A172 (cell line): ENCODE data around the gene LRRK1. TPM values are rescaled to one million over a fixed set of nuclear protein-coding genes. Genes with fewer than 3 reads are reported as not detected.
A peak's percentile ranks its signal among the peaks of the same experiment; 100 is the strongest.

ENCODE experiments used
- DNase-seq: peaks from one replicate; pipeline ENCODE4 v3.0.0-alpha.2; 2015; ENCODE audit warnings: low spot score
- total RNA-seq: library from RNA; depleted of rRNA; stranded (reverse); fragments of >200 nt; shearing (Covaris generic); gene quantifications from 2 replicates; pipeline ENCODE4 v1.2.3, GENCODE V29; 2014

LRRK1 gene
- total RNA-seq, 1 experiment from 2014 or later = 5.3 TPM

DNA sequence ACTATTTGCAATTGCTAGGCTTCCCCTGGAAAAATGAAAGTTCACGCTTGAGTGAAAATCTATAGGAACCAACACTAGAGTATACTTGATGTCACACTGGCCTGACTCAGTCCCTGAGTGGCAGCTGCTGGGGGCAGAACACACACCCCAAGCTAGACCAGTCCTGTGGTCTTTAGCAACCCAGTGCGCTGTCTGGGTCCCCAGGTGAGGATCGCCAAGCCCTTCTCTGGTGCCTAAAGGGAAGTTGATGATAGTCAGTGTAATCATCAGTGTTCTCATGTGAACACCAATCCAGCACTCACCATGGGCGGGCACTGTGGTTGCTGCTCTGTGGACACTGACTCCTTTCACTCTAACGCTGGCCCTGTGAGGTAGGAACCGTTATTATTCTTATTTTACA is 28.3 kb upstream of the LRRK1 start:
- DNase-seq = no peak

DNA sequence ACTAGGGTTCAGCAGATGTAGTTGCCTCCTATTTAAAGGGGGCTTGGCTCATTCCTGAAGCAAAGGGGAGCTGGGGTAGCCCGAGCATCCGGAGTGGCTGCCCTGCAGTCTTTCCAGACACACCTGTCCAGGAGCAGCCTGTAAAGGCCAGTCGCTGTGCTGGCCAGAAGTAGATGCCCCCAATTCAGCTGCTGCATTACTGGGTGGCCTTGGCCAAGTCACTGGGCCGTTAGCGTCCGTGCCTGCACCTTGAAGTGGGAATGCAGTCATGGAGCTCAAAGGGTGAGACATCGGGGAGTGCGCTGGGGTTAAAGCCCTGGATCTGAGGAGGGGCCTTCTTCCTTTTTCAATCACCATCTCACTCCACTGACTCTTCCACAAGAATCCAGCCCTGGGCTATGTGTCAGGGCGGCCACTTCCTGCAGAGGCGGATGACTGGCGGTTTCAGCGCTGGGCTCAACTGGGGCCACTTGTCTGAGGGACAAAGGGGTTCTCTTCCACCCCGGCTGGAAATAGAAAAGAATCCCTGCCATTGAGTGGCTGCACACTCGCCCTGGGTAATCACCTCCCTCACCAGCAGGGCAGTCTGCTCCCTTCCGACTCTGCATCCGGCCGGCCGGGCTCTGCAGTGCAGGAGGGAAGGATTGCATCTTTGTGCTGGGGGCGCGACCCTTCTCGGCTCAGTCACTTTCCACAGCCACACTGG is 27.7 kb upstream of the LRRK1 start:
- DNase-seq = no peak

DNA sequence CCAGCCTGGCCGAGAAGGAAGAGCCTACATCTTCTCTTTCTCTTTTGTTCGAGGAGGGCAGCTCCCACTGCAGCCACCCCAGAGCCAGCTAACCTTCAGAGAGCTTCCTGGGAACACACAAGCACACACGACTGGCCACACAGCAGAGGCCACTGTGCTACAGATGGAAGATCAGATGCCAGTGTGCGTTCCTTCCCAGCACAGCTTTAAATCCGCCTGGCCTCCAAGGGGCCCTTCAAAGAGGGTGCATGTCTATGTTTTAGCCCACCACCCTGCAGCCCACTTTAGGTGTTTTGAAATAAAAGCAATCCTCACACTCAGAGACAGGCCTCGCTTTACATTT is 27.2 kb upstream of the LRRK1 start:
- DNase-seq = no peak

DNA sequence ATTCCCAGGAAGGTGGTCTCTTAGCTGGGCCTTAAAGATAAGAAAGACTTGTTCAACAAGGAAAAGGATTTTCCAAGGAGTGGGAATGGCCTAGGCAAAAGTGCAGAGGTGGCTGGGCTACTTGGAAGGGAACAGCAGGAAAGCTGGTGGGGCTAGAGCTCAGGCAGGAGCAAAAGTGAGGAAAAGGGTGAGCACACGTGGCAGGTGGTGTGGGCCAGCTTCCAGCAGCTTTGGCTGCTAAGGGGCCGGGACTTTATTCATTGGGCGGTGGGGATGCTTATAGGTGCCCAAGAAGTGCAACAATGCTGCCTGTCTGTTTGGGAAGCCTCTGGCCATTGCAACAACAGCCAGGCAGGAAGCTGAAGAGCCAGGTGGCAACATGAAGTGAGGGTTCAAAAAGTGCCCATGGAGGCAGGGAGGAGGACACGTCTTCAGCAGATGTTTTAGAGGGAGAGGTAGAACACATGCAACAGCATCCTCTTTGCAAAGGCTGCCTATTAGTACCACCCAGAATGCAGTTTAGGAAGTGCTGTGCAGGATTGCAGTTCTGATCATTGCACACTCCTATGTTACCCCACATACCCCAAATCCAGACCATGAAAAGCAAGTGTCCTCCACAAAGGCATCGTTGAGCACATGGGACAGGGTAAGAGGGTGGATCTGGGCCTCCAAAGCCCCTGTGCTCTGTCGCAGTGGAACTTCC is 25.7 kb upstream of the LRRK1 start:
- DNase-seq = no peak

DNA sequence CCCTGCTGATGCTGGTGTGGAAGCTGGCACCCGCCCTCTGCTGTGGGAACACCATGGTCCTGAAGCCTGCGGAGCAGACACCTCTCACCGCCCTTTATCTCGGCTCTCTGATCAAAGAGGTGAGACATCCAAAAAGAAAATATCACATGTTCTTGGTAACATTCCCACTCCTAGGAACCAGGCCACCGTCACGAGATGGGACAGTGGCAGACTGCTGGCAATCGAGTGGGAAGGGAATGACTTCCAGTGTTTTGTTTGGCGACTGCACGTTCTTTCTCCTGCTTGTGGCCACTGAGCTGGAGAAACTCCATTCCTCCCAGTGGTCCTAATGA is 25.2 kb upstream of the LRRK1 start:
- DNase-seq = no peak

DNA sequence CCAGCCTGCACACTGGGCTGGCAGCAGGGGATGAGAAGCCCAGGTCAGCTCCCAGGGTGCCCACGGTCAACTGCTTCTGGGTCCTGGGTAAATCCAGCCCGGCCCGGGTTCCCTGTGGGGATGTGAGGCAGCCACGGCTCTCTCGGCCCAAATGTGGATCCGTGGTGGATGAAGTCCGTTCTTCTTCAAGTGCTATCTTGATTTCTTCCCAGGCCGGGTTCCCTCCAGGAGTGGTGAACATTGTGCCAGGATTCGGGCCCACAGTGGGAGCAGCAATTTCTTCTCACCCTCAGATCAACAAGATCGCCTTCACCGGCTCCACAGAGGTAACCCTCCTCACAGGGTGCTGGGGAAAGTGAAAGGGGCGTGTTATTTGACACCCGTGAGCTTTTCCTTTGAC is 23.4 kb upstream of the LRRK1 start:
- DNase-seq = no peak

DNA sequence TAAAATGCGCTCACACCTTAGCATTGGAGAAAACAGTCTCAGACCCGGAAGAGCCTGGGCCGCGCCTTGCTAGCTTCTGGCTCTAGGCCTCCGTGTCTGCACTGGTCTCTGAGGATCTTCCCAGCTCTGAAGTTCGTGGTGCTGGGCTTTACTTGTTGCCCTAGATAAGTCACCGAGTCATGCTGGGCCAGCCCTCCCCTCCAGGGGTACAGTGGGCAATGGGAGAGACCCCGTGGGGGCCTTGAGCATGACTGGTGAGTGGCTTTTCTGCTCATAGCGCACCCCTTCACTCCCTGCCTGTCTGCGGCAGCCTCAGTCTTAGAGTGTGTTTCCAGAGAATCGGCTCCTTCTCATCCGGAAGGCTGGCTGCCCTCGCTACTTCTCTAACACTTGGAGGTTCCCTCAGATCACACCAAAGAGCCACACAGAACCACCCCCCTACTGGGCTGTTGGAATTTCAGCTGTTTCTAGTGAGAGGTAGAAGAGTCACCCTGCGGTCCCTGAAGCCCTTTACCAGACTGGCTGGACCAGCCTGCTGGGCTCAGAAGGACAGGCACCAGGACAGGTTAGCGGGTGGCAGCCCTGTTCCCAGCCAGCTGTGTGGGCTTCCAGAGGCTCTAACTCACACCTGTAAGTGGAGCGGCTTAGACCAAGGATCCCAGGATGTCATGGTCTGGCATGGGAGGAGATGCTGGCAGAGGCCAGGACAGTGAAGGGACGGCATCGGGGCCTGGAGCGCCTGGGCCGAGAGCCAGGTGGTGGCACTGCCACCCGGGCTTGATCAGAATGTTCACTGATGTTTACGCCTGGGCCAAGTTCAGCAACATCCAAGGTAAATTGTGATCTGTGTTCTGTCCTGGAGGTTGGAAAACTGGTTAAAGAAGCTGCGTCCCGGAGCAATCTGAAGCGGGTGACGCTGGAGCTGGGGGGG is 21.7 kb upstream of the LRRK1 start:
- DNase-seq = no peak

DNA sequence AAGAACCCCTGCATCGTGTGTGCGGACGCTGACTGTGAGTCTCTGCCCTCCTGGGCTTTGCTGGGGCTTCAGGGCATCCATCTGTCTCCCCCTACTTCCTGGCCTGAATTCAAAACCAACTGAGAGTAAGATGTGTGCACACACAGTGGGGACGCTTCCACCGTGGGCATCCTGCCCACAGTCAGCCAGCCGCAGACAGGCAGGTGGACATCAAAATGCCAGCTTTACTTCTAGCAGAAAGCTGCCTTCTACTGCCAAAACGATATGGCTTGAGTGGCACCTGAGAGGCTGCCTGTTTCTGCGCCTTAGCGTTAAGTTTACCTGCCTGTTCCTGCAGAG is 21.0 kb upstream of the LRRK1 start:
- no peak for DNase-seq

DNA sequence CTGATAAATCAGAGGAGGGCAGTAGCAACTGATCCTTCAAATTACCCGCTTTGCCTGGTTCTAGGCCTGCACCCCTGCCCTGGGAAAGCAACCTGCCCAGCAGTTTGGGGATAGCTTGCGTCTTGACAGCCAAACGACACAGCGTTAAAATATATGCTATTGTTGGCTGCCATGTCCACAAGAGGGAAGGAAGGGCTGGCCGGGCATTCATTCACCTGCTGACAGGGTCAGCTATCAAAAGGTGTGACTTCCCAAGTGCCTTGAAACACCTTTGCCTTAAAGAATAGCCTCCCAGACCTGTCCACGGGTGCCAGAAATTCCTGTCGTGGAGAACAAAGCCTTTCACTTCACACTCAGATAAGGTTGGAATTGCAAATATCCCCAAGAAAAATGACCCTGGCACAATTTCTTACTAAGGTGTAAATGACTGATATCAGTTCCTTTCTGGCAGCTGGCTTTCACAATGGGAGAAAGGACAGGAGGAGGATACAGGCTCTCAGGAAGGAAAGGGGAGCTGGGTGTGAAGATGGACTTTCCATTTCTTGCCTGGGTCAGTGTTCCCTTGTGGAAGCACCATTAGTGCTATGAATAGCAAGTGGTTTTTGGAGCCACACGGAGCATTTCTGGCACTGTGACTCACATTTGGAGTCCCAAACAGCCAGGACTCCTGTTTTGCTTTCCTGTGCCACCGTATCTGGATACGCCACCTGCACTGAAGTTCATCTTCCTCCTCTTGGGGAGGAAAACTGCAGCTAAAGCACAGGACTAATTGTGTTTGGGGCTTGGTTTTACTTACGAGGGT is 20.3 kb upstream of the LRRK1 start:
- DNase-seq = peak; percentile 16

DNA sequence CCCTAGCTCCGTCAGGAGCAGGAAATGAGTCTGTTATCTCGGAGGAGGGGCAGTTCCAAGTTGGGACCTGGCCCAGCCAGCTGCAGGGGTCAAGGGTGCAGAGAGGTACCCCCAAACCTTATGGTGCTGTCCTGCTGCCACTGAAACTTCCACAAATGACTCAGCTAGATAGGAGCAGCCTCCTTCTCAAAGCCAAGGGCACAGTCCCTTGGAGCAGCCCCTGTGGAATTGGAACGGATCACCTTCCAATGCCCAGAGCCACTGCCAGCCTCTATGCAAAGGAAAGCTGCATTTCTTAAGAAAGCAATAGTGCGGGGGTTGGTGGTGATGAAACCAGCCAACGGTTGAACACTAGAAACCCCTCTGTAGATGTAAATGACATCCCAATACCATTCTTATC is 19.6 kb upstream of the LRRK1 start:
- DNase-seq = no peak

DNA sequence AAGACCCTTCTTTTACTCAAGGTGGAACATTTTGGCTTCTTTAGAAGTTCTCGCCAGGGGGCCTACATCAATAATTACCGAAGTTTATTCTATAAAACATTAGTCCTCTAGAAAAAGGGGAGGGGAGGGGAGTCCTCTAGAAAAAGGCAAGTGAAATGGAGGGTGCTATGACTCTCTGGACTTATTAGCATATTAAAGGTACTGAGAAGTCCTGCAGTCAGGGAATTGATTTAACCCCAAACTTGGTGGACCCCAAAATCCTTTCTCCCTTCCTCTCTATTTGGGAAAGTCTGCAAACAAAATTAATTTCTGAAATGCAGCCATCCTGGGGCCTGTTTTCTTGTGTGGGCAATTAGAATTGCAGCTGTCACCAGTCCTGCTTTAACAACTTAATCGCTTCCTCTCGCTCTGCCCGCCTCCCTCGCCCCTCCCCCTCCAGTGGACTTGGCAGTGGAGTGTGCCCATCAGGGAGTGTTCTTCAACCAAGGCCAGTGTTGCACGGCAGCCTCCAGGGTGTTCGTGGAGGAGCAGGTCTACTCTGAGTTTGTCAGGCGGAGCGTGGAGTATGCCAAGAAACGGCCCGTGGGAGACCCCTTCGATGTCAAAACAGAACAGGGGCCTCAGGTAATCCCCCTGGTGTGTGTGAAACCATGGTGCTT is 18.9 kb upstream of the LRRK1 start:
- DNase-seq = no peak

DNA sequence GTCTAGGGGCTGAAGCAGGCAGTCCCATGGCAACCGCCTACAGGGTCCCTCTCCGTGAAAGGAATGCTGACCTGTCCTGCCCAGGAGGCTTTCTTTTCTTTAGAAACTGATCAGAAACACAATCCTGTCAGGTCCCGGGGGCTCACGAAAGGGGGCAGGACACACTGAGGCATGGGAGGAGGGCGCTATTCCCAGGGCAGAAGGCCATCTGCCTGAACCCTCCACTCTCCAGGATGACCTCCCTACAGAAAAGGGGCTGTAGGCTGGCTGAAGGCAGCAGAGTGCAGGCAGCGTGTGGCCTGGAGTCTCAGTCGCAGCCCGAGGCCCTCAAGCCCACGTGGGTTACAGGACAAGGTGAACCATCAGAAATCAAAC is 18.4 kb upstream of the LRRK1 start:
- no peak for DNase-seq

DNA sequence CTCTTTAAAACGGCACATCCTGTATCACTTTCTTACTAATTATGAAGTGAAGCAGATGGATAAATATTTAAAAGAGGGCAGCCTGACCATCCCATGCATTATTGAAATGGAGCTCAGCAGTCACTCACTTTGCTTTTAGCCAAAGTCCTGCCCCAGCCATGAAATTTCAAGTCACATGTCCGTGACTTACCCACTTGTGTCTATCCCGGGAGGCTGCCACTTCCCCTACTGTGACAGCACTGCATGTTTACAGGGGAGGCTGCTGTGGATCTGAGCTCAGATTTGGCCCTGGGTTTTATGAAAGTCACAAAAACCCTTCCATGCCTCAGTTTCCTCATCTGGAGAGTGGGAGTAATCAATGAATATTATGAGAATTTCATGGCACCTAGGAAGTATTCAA is 17.9 kb upstream of the LRRK1 start:
- DNase-seq = no peak

DNA sequence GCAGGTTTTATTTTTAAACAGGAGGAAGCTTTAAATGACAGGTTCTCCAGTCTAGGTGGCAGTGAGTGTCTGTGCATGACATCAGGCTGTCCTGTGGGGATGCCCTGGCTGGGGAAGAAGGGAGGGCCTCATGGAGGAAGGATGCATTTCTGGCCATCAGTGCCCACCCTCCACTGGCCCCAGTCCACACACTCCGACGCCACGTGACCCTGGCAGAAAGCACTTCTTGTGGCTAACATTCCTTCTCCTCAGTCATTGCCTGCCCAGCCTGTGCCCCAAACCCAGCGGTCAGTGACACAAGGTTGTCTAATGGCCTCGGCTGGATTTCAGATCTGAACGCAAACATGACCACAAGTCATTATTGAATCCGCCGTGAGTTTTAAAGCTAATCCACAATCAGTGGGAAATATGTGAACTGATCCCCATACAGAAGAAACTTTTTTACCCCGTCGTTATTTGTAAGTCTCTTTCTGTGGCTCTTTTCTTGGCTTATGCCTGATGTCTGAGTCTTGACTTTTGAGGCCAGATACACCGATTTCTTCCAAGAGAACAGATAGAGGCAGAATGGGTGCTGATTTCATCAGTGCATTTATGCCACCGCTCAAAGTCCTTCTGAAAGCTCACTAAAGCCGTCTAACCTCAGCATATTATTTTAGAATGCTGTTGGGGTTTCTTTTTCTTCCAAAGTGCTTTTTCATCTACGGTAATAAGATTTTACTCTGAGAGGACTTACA is 17.3 kb upstream of the LRRK1 start:
- DNase-seq = no peak

DNA sequence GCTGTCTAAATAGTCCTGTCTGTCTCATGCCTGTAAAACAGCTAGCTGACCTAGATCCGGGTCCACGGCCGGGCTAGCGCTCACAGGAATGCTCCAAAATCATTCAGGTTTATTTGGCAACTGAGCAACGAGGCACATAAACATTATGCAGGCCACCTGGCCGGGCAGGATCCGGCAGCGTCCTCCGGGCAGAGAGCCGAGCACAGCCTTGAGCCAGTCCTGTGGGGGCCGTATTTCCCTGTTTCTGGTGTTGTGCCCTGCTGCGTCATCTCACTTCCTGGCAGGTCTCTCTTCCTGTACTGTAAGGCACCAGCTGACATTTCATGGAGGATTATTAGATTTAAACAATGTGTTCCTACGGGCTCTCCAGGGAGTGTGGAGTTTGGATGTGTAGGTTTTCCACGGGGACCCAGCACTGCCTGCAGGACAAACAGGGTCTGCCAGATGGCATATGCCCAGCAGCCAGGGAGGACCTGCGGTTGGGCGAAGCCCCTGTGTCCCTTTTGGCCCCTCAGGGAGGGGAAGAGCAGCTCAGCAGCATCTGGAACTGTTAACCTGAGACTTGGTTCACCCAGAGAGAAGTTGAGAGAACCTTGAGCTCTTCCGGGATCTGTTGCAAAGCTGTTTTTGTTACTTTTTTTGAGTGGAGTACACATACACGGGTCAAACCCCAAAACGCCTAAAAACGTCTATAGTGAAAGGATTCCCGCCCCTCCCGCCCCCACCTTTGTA is 16.6 kb upstream of the LRRK1 start:
- DNase-seq = peak; percentile 41

DNA sequence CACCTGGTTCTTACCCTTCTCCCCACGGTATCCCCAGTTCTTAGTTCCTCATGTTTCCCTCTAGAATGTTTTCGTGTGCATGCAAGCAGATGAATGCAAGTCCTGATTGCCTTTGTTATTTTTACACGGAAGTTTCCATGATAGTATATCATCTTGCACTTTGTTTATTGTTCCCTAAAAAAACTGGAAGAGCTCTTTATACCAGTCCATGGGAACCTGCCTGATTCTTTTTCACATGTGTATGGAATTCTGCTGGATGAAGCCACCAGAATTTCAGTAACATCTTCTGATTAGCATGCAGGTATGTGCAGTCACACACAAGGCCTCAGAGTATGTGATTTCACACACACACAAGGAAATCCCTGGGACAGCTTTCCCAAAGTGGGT is 16.0 kb upstream of the LRRK1 start:
- no peak for DNase-seq

DNA sequence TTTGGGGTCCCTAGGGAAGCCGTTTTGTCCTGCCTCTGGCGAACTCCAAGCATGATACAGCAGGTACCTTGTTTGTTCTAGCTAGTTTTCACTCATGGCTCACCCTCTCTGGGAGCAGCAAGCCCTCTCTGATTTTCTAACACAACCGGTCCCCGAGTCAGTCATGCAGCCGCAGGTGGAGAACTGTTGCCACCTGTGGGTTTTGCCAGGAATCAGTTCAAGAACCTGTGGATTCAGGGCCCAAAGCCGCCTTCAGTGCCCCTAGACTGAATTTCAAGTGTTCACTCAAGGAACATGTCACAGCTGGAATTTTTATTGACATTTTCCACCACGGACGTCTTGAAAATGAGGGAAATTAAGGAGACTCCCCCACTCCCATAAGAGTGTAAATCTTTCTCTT is 13.3 kb upstream of the LRRK1 start:
- DNase-seq = no peak

DNA sequence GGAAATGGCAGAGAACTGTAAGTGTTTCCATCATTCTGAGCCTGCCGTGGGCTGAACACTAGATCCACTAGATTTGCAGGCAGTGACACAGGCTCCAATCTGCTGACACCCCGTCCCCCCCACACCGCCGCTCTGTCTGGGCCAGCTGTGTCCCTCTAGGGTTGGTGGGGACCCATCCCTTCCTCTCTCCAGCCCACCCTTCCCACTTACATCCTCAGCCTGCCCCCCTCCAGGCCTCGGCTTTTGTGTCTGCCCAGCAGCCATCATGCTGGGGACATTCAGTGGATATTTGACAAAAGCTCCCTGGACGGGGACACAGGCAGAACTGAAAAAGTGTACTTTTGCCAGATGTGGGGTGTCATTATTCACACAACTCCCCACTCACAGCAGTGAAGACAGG is 10.7 kb upstream of the LRRK1 start:
- no peak for DNase-seq

DNA sequence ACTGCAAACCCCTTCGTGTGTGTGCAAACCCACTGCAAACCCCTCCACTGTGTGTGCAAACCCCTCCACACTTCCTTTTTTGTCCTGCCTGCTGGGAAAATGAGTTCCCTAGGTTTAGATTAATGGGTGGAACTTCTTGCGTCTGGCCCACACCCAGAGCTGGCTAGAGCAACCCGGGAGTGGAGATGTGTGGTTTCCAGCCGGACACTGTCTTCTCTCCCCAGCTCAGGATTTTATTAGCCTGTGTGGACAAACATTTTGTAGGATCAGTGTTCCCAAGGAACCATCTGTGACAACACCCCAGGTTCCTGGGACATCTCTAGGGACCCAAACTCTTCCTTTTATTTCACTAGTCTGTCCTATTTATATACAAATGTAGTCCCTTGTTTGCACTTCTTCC is 9.6 kb upstream of the LRRK1 start:
- DNase-seq = no peak
